ACHN (cell line): Measurements from ENCODE around the gene RALGAPB.
"Not testable (repeated sequence)": the region's sequence is repeated elsewhere in the genome, so short reads cannot be mapped to it uniquely, and the experiment has no call there.

Experiments used
- DNase-seq: peaks from one replicate; pipeline ENCODE4 v3.0.0-alpha.2; 2015
- in situ Hi-C: cut with HindIII; loops from 2 replicates; pipeline ENCODE4 v1.10.0; 2017; ENCODE audit warnings: low sequenced_read_pairs, low pct_ligation_motif_present, low pct_unique_long_range_greater_than_20kb

RALGAPB gene

GRCh38 chr20:38472513-38473366 is at the start of gene RALGAPB:
TSS of gene RALGAPB (plus strand) at chr20:38472843. CDS start at chr20:38488433, 15,590 bp downstream.
- peak; percentile 98 for DNase-seq
- in situ Hi-C loops = no loop called here

GRCh38 chr20:38423541-38423940 is 49.1 kb upstream of the RALGAPB start:
- no peak for DNase-seq
- in situ Hi-C loops = no loop called here

- in situ Hi-C loops = no loop called here
- no peak for DNase-seq
These were observed 48.2 kb upstream of the RALGAPB start for GRCh38 chr20:38424401-38424800.

GRCh38 chr20:38426006-38426897 is 46.4 kb upstream of the RALGAPB start:
- peak; percentile 66 for DNase-seq
- in situ Hi-C loops = no loop called here

- in situ Hi-C loops = no loop called here
- no peak for DNase-seq
These were observed 45.0 kb upstream of the RALGAPB start for GRCh38 chr20:38427655-38428023.

GRCh38 chr20:38428800-38429199 is 43.8 kb upstream of the RALGAPB start:
- no peak for DNase-seq
- in situ Hi-C loops = no loop called here

- in situ Hi-C loops = no loop called here
- no peak for DNase-seq
These were observed 43.3 kb upstream of the RALGAPB start for GRCh38 chr20:38429301-38429700.

- DNase-seq = no peak
- in situ Hi-C loops = no loop called here
These were observed 41.8 kb upstream of the RALGAPB start for GRCh38 chr20:38430679-38431325.

- in situ Hi-C loops = no loop called here
- DNase-seq = no peak
These were observed 40.4 kb upstream of the RALGAPB start for GRCh38 chr20:38432292-38432691.

GRCh38 chr20:38432870-38433269 is 39.8 kb upstream of the RALGAPB start:
- DNase-seq, in situ Hi-C loops: not testable (repeated sequence)

- DNase-seq = no peak
- in situ Hi-C loops = no loop called here
These were observed 39.2 kb upstream of the RALGAPB start for GRCh38 chr20:38433304-38433972.

- in situ Hi-C loops = no loop called here
- no peak for DNase-seq
These were observed 38.3 kb upstream of the RALGAPB start for GRCh38 chr20:38434301-38434741.

GRCh38 chr20:38434770-38435554 is 37.7 kb upstream of the RALGAPB start, which contains the start of gene SNHG17:
TSS of gene SNHG17 (minus strand) at chr20:38435328.
- peak; percentile 90 for DNase-seq
- in situ Hi-C loops = no loop called here

- in situ Hi-C loops = no loop called here
- DNase-seq = peak; percentile 9
These were observed 37.1 kb upstream of the RALGAPB start for GRCh38 chr20:38435555-38435939.

- in situ Hi-C loops = no loop called here
- DNase-seq = no peak
These were observed 34.8 kb upstream of the RALGAPB start for GRCh38 chr20:38437796-38438195.

GRCh38 chr20:38441110-38441509 is 31.5 kb upstream of the RALGAPB start:
- DNase-seq, in situ Hi-C loops: not testable (repeated sequence)

GRCh38 chr20:38441916-38442315 is 30.7 kb upstream of the RALGAPB start:
- no peak for DNase-seq
- in situ Hi-C loops = no loop called here

- in situ Hi-C loops = no loop called here
- DNase-seq = no peak
These were observed 27.3 kb upstream of the RALGAPB start for GRCh38 chr20:38445381-38445796.
